Liver (tissue), 9 donors: ENCODE results near the gene ITM2A. TPM values are rescaled to one million over a fixed set of nuclear protein-coding genes. Genes with fewer than 3 reads are reported as not detected.

ENCODE experiments used
- DNase-seq: peaks from one replicate; pipeline ENCODE4 v3.0.0-alpha.2; 2017; ENCODE audit warnings: low spot score
- H3K27ac ChIP-seq, 2 donors: one replicate each; pipeline ENCODE4 v1.7.0; 2013; ENCODE audit warnings: inconsistent platforms in 2 of 2, low read length in 2 of 2, control low read depth in 1 of 2, low read depth in 1 of 2, mild to moderate bottlenecking in 1 of 2
- H3K27me3 ChIP-seq, 4 donors: one replicate each; pipeline versions ENCODE4 v1.6.1 to v1.7.0; 2013; ENCODE audit warnings: low read length in 3 of 4, inconsistent platforms in 1 of 4, mild to moderate bottlenecking in 1 of 4, moderate library complexity in 1 of 4; ENCODE audit not compliant: control insufficient read depth in 4 of 4, insufficient read depth in 4 of 4
- H3K36me3 ChIP-seq, 4 donors: one replicate each; pipeline versions ENCODE4 v1.6.1 to v1.7.0; 2013; ENCODE audit warnings: low read length in 3 of 4, mild to moderate bottlenecking in 3 of 4, low read depth in 1 of 4, moderate library complexity in 1 of 4; ENCODE audit not compliant: control insufficient read depth in 4 of 4, insufficient read depth in 3 of 4
- H3K4me1 ChIP-seq, 4 donors: one replicate each; pipeline versions ENCODE4 v1.6.1 to v1.7.0; 2013; ENCODE audit warnings: low read length in 3 of 4, mild to moderate bottlenecking in 3 of 4, moderate library complexity in 1 of 4; ENCODE audit not compliant: control insufficient read depth in 4 of 4, insufficient read depth in 4 of 4
- H3K4me3 ChIP-seq, 3 donors: one replicate each; pipeline versions ENCODE4 v1.6.1 to v1.7.0; 2013; ENCODE audit warnings: low read length in 3 of 3, control low read depth in 1 of 3, low read depth in 1 of 3, mild to moderate bottlenecking in 1 of 3
- H3K9ac ChIP-seq, 2 donors: one replicate each; pipeline ENCODE4 v1.7.0; 2013; ENCODE audit warnings: low read length in 2 of 2, mild to moderate bottlenecking in 2 of 2, moderate library complexity in 2 of 2, control low read depth in 1 of 2, low read depth in 1 of 2
- H3K9me3 ChIP-seq, 4 donors: one replicate each; pipeline versions ENCODE4 v1.6.1 to v1.7.0; 2013; ENCODE audit warnings: low read length in 3 of 4; ENCODE audit not compliant: control insufficient read depth in 4 of 4
- ATF3 ChIP-seq: IDR thresholded peaks from 2 replicates; pipeline ENCODE4 v1.6.1; 2016; ENCODE audit warnings: antibody characterized with exemption
- CTCF ChIP-seq: fragments of 150-350 bp; IDR thresholded peaks from 2 replicates; pipeline ENCODE4 v1.5.1; 2017; ENCODE audit warnings: improper control_type of control experiment, low read depth, low read length; ENCODE audit not compliant: missing input control
- FOXA1 ChIP-seq: IDR thresholded peaks from 2 replicates; pipeline ENCODE4 v1.6.1; 2016; ENCODE audit warnings: antibody characterized with exemption
- FOXA2 ChIP-seq: IDR thresholded peaks from 2 replicates; pipeline ENCODE4 v1.6.1; 2016; ENCODE audit warnings: antibody characterized with exemption
- GABPA ChIP-seq, 2 donors: IDR thresholded peaks in 1 of 2; conservative IDR thresholded peaks in 1 of 2; 2 replicates each; pipeline ENCODE4 v1.6.1; 2016; ENCODE audit warnings: antibody characterized with exemption in 2 of 2, mild to moderate bottlenecking in 1 of 2, moderate library complexity in 1 of 2
- HNF4G ChIP-seq: IDR thresholded peaks from 2 replicates; pipeline ENCODE4 v1.6.1; 2016; ENCODE audit warnings: antibody characterized with exemption
- NR2F2 ChIP-seq: IDR thresholded peaks from 2 replicates; pipeline ENCODE4 v1.6.1; 2016; ENCODE audit warnings: antibody characterized with exemption
- RAD21 ChIP-seq, 2 donors: IDR thresholded peaks; 2 replicates each; pipeline ENCODE4 v1.6.1; 2016; ENCODE audit warnings: antibody characterized with exemption in 2 of 2, mild to moderate bottlenecking in 2 of 2
- REST ChIP-seq: IDR thresholded peaks from 2 replicates; pipeline ENCODE4 v1.6.1; 2016; ENCODE audit warnings: antibody characterized with exemption, mild to moderate bottlenecking
- SP1 ChIP-seq: IDR thresholded peaks from 2 replicates; pipeline ENCODE4 v1.6.1; 2018; ENCODE audit warnings: antibody characterized with exemption, mild to moderate bottlenecking
- TAF1 ChIP-seq: conservative IDR thresholded peaks from 2 replicates; pipeline ENCODE4 v1.6.1; 2016; ENCODE audit warnings: antibody characterized with exemption, mild to moderate bottlenecking
- YY1 ChIP-seq: IDR thresholded peaks from 2 replicates; pipeline ENCODE4 v1.6.1; 2016; ENCODE audit warnings: antibody characterized with exemption, mild to moderate bottlenecking
- WGBS: extraction: QIAGEN DNeasy Blood & Tissue Kit; methylation state at CpG from one replicate; pipeline ENCODE4 v1.1.7; 2013; 5-methylcytosine and 5-hydroxymethylcytosine counted together
- polyA plus RNA-seq, 2 donors: library from polyadenylated mRNA; stranded (reverse) in 1 of 2; unstranded in 1 of 2; fragments of 200-250 nt in 1 of 2; fragments of >200 nt in 1 of 2; fragmentation: Nextera tagmentation in 1 of 2; extraction: Ambion mirVana in 1 of 2; gene quantifications; one replicate each; pipeline versions ENCODE4 v1.2.1 to v1.2.3, GENCODE V29; 2013 to 2015
- total RNA-seq, 2 donors: library from RNA; depleted of rRNA; stranded (reverse); fragments of >200 nt; gene quantifications; one replicate each; pipeline ENCODE4 v1.2.3, GENCODE V29; 2014
- TF ChIP-seq, protein P1 (sequence below): IDR thresholded peaks from 2 replicates; pipeline ENCODE4 v1.6.1; 2016; ENCODE audit warnings: antibody characterized with exemption
- donor health status: healthy.
- donor health status: healthy.
- donor health status: healthy.
- donor health status: healthy.
- donor health status: healthy.

Gene ITM2A
- total and polyA plus RNA-seq, 4 donors: 1.2 to 12.8 (median 3.4) TPM

DNA sequence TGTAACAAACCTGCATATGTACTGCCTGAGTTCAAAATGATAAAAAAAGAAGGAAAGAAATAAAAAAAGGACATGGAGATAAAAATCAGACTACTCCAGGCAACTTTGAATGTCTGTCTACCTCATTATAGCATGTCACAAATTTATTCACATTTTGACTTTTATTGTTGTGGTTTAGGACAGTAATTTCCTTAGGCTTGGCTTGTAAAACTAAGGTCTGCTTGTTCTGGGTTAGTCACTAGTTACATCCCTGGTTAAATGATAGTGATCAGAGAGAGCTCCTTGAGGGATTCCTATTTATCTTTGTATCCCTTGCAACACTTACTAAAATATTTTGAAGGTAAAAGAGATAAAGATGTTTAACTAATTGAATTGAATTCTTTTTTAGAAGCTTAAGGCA lies 42.5 kb upstream of the ITM2A start (continued):
- TF ChIP-seq CTCF: no peak
- no peak for TF ChIP-seq ATF3
- TF ChIP-seq SP1: no peak
- no peak for TF ChIP-seq HNF4G
- TF ChIP-seq NR2F2: no peak
- no peak for TF ChIP-seq RAD21 (IDR thresholded peaks at IDR 0.05)
- TF ChIP-seq YY1: no peak

DNA sequence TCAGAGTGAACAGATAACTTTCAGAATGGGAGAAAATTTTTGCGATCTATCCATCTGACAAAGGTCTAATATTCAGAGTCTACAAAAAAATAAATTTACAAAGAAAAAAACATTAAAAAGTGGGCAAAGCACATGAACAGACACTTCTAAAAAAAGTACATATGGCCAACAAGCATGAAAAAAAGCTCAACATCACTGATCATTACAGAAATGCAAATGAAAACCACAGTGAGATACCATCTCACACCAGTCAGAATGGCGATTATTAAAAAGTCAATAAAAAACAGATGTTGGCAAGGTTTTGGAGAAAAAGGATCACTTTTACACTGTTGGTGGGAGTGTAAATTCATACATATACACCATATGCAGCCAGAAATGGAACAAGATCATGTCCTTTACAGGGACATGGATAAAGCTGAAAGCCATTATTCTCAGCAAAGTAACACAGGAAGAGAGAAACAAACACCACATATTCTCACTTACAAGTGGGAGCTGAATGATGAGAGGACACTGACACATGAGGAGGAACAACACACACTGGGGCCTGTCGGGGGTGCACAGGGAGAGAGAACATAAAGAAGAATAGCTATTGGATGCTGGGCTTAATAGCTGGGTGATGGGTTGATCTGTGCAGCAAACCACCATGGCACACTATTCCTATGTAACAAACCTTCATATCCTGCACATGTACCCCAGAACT lies 41.6 kb upstream of the ITM2A start:
- H3K9ac ChIP-seq: no peak overlapping the region
- H3K27me3 ChIP-seq: no peaks in the 10 kb centered on the region
- no peak for DNase-seq
- H3K4me3 ChIP-seq: no peak overlapping the region
- TF ChIP-seq RAD21 (IDR thresholded peaks at IDR 0.05) (no peak), ATF3 (no peak), FOXA1 (no peak), NR2F2 (no peak), GABPA (IDR thresholded peaks at IDR 0.05 in 1 of 2, conservative IDR thresholded peaks at IDR 0.05 in 1 of 2) (no peak), REST (no peak), TAF1 (no peak), YY1 (no peak), SP1 (no peak), FOXA2 (no peak)
- H3K27ac ChIP-seq: no peak overlapping the region
- 70% methylated on average over 3 of the region's 3 CpGs for WGBS
- H3K9me3 ChIP-seq: no peaks in the 10 kb centered on the region
- no peaks in the 10 kb centered on the region for H3K36me3 ChIP-seq
- H3K4me1 ChIP-seq: no peaks in the 10 kb centered on the region

DNA sequence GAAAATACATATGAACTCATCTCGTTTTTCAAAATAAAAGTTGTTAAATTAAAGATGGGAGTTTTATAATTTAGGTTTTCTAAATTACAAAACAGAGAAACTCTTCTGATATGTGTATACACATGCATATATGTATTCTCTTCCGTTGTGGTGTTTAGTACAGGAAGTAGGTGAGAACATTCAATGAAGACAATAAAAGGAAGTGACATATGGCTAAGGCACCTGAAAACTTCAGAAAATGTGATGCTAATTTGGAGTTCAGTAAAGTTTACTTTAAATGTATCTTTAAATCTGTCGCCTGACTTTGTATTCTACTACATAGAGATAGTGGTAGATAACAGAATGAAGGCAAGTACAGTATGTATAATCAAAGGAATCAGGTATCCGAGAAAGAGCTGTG lies 33.5 kb upstream of the ITM2A start:
- Histone ChIP-seq H3K4me3 (no peak overlapping the region), H3K4me1 (no peaks in the 10 kb centered on the region), H3K9me3 (no peaks in the 10 kb centered on the region), H3K27ac (no peak overlapping the region), H3K36me3 (no peaks in the 10 kb centered on the region), H3K9ac (no peak overlapping the region), H3K27me3 (no peaks in the 10 kb centered on the region)
- 65% methylated on average over 4 of the region's 4 CpGs for WGBS
- no peak for DNase-seq
- TF ChIP-seq, protein P1, sequence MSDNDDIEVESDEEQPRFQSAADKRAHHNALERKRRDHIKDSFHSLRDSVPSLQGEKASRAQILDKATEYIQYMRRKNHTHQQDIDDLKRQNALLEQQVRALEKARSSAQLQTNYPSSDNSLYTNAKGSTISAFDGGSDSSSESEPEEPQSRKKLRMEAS: no peak
- no peak for TF ChIP-seq CTCF
